ENCODE results near the gene UBR1.
"Not testable (repeated sequence)": the region's sequence is repeated elsewhere in the genome, so short reads cannot be mapped to it uniquely, and the experiment has no call there.

The UBR1 gene

GRCh38 chr15:42903388-42904324 is 202.2 kb downstream of the UBR1 start:
- no peak for DNase-seq

DNA sequence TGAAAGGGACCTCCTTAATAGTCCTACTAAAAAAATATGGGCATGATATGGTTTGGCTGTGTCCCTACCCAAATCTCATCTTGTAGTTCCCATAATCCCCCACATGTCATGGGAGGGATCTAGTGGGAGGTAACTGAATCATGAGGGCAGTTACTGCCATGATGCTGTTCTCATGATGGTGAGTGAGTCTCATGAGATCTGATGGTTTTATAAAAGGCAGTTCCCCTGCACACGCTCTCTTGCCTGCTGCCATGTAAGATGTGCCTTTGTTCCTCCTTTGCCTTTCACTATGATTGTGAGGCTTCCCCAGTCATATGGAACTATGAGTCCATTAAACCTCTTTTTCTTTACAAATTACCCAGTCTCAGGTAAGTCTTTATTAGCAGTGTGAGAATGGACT is 211.9 kb downstream of the UBR1 start:
- DNase-seq: not testable (repeated sequence)

Measured in stimulated activated naive CD4-positive, alpha-beta T cell (primary cell).